SU-DHL-6 (cell line): ENCODE data around the gene WDSUB1.

ENCODE experiments used
- H2AFZ ChIP-seq: fragments of 200-600 bp; sonication (generic); 2 replicates; pipeline ENCODE4 v1.6.1; 2014; ENCODE audit warnings: low read depth, mild to moderate bottlenecking, moderate library complexity, mixed read lengths, antibody characterized with exemption, low read length; ENCODE audit not compliant: severe bottlenecking
- H3F3A ChIP-seq: fragments of 200-600 bp; shearing (Covaris generic); 2 replicates; pipeline ENCODE4 v1.6.0; 2016; ENCODE audit warnings: antibody characterized with exemption, mild to moderate bottlenecking; ENCODE audit not compliant: insufficient read depth
- H3K27ac ChIP-seq: fragments of 200-600 bp; sonication (generic); 2 replicates; pipeline ENCODE4 v1.5.1; 2016; ENCODE audit warnings: low read depth, mild to moderate bottlenecking, low read length, moderate library complexity, mixed read lengths
- H3K27me3 ChIP-seq: fragments of 200-600 bp; sonication (generic), shearing (Covaris generic); 2 replicates; pipeline ENCODE4 v1.6.0; 2014; ENCODE audit warnings: mild to moderate bottlenecking, low read length
- H3K36me3 ChIP-seq: fragments of 200-600 bp; sonication (generic); 2 replicates; pipeline ENCODE4 v1.6.1; 2014; ENCODE audit warnings: mild to moderate bottlenecking, low read length, mixed read lengths
- H3K4me2 ChIP-seq: fragments of 300-600, 200-600 bp; shearing (Covaris generic), sonication (generic); 2 replicates; pipeline ENCODE4 v1.6.0; 2014; ENCODE audit warnings: low read length, low read depth, mild to moderate bottlenecking; ENCODE audit not compliant: poor library complexity, severe bottlenecking
- H3K4me3 ChIP-seq: fragments of 200-600 bp; sonication (generic); 2 replicates; pipeline ENCODE4 v1.5.1; 2014; ENCODE audit warnings: antibody characterized with exemption, low read length, mild to moderate bottlenecking, mixed read lengths; ENCODE audit not compliant: insufficient read depth, poor library complexity, severe bottlenecking
- H3K79me2 ChIP-seq: fragments of 200-600 bp; sonication (generic); 2 replicates; pipeline ENCODE4 v1.6.1; 2014; ENCODE audit warnings: mild to moderate bottlenecking, low read length, moderate library complexity; ENCODE audit not compliant: insufficient read depth
- H3K9ac ChIP-seq: fragments of 200-600 bp; sonication (generic); 2 replicates; pipeline ENCODE4 v1.7.0; 2014; ENCODE audit warnings: mild to moderate bottlenecking, low read length
- H3K9me2 ChIP-seq: fragments of 200-600 bp; sonication (generic); replicated peaks from 2 replicates; pipeline ENCODE4 v1.6.1; 2014; ENCODE audit warnings: low read length; ENCODE audit not compliant: insufficient read depth
- H3K9me3 ChIP-seq: fragments of 200-600 bp; sonication (generic); 2 replicates; pipeline ENCODE4 v1.6.1; 2014; ENCODE audit warnings: low read length, mixed read lengths; ENCODE audit not compliant: insufficient read depth
- H4K20me1 ChIP-seq: fragments of 200-600 bp; sonication (generic); 2 replicates; pipeline ENCODE4 v1.6.1; 2014; ENCODE audit warnings: low read depth, mild to moderate bottlenecking, antibody characterized with exemption, low read length, moderate library complexity, mixed read lengths
- EZH2phosphoT487 ChIP-seq: fragments of 200-600 bp; sonication (generic), shearing (Covaris generic); conservative IDR thresholded peaks from 2 replicates; pipeline ENCODE4 v1.6.1; 2018; ENCODE audit warnings: mild to moderate bottlenecking, antibody characterized with exemption, low read length, moderate library complexity, mixed read lengths
- TF ChIP-seq, protein P1 (sequence below): fragments of 200-600 bp; sonication (generic); IDR thresholded peaks from one replicate; pipeline ENCODE4 v1.5.1; 2017; ENCODE audit warnings: antibody characterized with exemption, mild to moderate bottlenecking, low read length, moderate library complexity; ENCODE audit not compliant: insufficient read depth, poor library complexity, severe bottlenecking

WDSUB1 gene

DNA sequence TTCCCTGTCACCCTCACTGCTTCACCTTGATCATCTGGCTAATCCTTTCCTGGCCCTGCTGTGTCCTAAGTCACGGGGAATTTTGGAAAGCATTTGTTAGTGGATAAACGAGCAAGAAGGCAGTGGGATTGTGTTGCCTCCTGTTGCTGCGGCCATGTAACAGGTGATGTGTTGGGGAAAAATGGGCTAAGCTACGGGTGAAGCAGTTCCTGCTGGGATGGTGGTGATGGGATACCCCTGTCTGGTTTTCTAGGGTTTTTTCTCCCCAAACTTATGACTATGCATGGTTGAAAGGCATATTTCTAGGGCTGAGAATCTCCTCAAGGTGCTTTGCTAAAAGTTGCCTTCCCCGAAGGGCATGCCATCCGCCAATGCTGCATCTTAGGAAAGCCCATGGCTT is 68.1 kb downstream of the WDSUB1 start:
- H3K9me2 ChIP-seq = no peaks in the 10 kb centered on the region
- no peak overlapping the region for H3K9ac ChIP-seq
- H2AFZ ChIP-seq = no peak overlapping the region
- no peaks in the 10 kb centered on the region for H4K20me1 ChIP-seq
- H3K36me3 ChIP-seq = no peaks in the 10 kb centered on the region
- no peaks in the 10 kb centered on the region for H3F3A ChIP-seq
- no peaks in the 10 kb centered on the region for H3K27me3 ChIP-seq
- no peaks in the 10 kb centered on the region for H3K79me2 ChIP-seq
- no peak overlapping the region for H3K4me2 ChIP-seq
- H3K9me3 ChIP-seq = no peaks in the 10 kb centered on the region
- no peak overlapping the region for H3K27ac ChIP-seq
- H3K4me3 ChIP-seq = no peak overlapping the region
- TF ChIP-seq EZH2phosphoT487 = no peak
- TF ChIP-seq, protein P1, sequence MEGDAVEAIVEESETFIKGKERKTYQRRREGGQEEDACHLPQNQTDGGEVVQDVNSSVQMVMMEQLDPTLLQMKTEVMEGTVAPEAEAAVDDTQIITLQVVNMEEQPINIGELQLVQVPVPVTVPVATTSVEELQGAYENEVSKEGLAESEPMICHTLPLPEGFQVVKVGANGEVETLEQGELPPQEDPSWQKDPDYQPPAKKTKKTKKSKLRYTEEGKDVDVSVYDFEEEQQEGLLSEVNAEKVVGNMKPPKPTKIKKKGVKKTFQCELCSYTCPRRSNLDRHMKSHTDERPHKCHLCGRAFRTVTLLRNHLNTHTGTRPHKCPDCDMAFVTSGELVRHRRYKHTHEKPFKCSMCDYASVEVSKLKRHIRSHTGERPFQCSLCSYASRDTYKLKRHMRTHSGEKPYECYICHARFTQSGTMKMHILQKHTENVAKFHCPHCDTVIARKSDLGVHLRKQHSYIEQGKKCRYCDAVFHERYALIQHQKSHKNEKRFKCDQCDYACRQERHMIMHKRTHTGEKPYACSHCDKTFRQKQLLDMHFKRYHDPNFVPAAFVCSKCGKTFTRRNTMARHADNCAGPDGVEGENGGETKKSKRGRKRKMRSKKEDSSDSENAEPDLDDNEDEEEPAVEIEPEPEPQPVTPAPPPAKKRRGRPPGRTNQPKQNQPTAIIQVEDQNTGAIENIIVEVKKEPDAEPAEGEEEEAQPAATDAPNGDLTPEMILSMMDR = no peak

DNA sequence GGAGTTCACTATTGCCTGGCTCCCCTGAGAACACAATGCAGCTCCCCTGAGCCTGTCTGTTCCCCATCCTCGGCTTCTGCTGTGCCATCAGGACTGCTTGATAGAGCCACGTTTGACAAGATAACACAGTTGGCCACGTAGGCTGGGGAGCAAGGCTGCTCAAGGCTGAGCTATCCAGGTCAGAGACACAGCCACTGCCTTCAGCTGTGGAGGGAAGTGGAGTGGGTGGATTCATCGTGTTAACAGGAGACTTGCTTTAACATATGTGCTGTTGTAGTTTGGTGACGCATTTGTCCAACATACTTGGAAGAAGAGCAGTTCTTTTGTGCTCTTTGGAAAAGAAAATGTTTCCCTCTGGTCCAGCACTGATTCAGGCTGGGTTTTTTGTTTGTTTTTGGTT is 68.8 kb downstream of the WDSUB1 start:
- Histone ChIP-seq H3K27me3 (no peaks in the 10 kb centered on the region), H4K20me1 (no peaks in the 10 kb centered on the region), H3K79me2 (no peaks in the 10 kb centered on the region), H2AFZ (no peak overlapping the region), H3K9me3 (no peaks in the 10 kb centered on the region), H3K9ac (no peak overlapping the region), H3K9me2 (no peaks in the 10 kb centered on the region), H3K36me3 (no peaks in the 10 kb centered on the region), H3K4me2 (no peak overlapping the region), H3K27ac (no peak overlapping the region), H3K4me3 (no peak overlapping the region), H3F3A (no peaks in the 10 kb centered on the region)
- no peak for TF ChIP-seq EZH2phosphoT487
- TF ChIP-seq, protein P1 = no peak

DNA sequence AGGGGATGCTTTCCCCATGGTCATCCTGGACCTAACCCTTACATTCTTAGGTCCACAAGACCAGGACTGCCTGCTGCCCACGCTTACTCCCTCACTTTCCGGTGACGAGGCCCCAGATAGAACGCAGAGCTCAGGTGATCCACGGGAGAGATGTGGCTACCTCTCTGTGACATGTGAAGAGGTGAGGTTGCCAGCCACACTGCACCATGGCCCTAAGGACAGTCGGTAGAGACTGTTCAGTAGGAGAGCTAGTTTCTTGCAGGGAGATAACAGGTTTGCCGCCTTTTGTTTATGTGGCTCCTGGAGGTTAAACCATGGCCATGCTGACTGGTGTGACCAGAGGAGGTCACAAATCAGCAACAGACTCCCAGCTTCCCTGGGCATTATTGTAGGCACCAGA is 71.4 kb downstream of the WDSUB1 start:
- no peaks in the 10 kb centered on the region for H4K20me1 ChIP-seq
- H3K9ac ChIP-seq = no peak overlapping the region
- H3K9me3 ChIP-seq = no peaks in the 10 kb centered on the region
- no peaks in the 10 kb centered on the region for H3F3A ChIP-seq
- H3K36me3 ChIP-seq = no peaks in the 10 kb centered on the region
- H3K4me2 ChIP-seq = no peak overlapping the region
- no peaks in the 10 kb centered on the region for H3K9me2 ChIP-seq
- TF ChIP-seq, protein P1 = no peak
- TF ChIP-seq EZH2phosphoT487 = no peak
- no peaks in the 10 kb centered on the region for H3K79me2 ChIP-seq
- no peaks in the 10 kb centered on the region for H3K27me3 ChIP-seq
- H3K4me3 ChIP-seq = no peak overlapping the region
- H3K27ac ChIP-seq = no peak overlapping the region
- no peak overlapping the region for H2AFZ ChIP-seq
